T-helper 2 cell treated with Interferon-gamma antibody and Interleukin-4, amounts not matched to agents 5 μg/mL and 100 μg/mL, for 36 hours (primary cell): ENCODE measurements around the gene ME3.

ENCODE experiments used
- DNase-seq: peaks from one replicate; pipeline ENCODE4 v3.0.0; 2021; ENCODE audit warnings: low spot score
- H3K27ac Mint-ChIP-seq: one replicate; pipeline ENCODE4 v1.8.0; 2021; ENCODE audit warnings: mild to moderate bottlenecking, mixed read lengths
- H3K27me3 Mint-ChIP-seq: one replicate; pipeline ENCODE4 v1.8.0; 2021; ENCODE audit warnings: low read depth, mixed read lengths
- H3K36me3 Mint-ChIP-seq: one replicate; pipeline ENCODE4 v1.8.0; 2021; ENCODE audit warnings: low read depth, mixed read lengths
- H3K4me1 Mint-ChIP-seq: one replicate; pipeline ENCODE4 v1.8.0; 2021; ENCODE audit warnings: low read depth, mixed read lengths
- H3K4me3 Mint-ChIP-seq: one replicate; pipeline ENCODE4 v1.8.0; 2022; ENCODE audit warnings: mild to moderate bottlenecking, moderate library complexity, mixed read lengths
- H3K9me3 Mint-ChIP-seq: one replicate; pipeline ENCODE4 v1.8.0; 2021; ENCODE audit warnings: mixed read lengths

ME3 gene

DNA sequence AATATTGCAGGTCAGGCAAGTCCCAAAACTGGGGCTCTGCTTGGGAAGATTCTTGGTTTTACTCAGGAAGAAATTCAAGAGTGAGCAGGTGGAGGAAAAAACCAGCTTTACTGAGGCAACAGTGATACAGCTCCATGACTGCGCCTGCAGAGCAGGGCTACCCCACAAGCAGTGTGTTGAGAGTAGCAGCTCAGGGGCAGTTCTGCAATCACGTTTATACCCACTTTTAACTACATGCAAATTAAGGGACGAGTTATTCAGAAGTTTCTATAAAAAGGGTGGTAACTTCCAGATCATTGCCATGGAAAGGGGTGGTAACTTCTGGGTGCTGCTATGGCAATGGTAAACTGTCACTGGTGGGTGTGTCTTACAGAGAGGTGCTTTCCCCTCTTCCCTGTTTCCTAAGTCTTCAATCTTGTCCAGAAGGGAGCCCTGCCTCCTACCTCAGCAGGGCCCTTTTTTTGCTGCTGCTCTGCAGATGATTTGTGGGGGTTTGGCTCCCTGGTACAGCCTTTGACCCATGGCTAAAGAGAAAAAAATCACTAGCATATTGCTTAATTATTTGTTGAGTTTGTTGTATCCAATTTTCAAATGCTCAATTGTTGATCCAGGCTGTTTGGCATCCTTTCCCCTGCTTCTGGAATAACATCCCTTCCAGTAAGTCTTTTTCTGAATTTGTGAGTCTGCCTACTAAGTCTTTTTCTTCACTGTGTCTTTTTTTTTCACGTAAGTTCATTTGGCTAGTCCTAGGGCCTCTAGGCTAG, 30.0 kb upstream of the ME3 start:
- Mint-ChIP-seq H3K9me3 (no peaks in the 10 kb centered on the region), H3K27ac (no peak overlapping the region), H3K36me3 (no peaks in the 10 kb centered on the region), H3K27me3 (peaks cover 5% of the 10 kb centered on the region), H3K4me1 (no peaks in the 10 kb centered on the region), H3K4me3 (no peak overlapping the region)
- DNase-seq: no peak

DNA sequence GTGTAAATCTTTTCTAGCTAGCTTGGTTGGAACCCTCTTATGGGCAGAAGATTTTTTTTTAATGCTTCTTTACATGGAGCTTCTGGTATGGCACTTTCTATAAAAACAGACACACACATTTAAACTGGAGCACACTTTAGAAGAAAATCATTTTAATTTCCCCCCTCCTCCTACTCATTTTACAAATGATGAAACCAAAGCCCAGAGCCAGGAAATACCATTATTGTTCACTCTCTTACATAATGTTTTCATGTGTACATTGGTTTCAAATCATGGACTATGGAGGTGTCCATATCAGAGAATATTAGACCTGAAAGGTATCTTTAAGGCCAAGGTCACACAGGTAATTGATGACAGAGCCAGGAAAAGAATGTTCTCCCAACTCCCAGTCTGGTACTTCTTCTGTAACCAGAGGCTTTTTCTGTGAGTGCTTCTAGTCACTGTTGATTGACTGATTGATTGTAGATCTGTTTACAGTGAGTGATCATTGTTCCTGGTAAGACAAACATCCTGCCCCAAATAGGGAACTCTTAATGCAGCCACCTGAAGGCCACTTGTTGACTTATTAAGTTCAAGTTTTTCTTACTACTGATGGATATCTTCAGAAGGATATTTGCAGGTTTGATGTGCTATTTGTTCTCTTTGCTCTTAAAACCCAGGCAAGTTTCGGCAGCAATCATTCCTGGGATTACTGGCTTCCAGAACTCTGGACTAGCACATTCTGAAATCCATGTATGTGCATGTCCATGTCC, 26.8 kb upstream of the ME3 start:
- Mint-ChIP-seq H3K4me3 (no peak overlapping the region), H3K9me3 (no peaks in the 10 kb centered on the region), H3K4me1 (no peaks in the 10 kb centered on the region), H3K27ac (no peak overlapping the region), H3K27me3 (peaks cover 2% of the 10 kb centered on the region), H3K36me3 (no peaks in the 10 kb centered on the region)
- DNase-seq: no peak

DNA sequence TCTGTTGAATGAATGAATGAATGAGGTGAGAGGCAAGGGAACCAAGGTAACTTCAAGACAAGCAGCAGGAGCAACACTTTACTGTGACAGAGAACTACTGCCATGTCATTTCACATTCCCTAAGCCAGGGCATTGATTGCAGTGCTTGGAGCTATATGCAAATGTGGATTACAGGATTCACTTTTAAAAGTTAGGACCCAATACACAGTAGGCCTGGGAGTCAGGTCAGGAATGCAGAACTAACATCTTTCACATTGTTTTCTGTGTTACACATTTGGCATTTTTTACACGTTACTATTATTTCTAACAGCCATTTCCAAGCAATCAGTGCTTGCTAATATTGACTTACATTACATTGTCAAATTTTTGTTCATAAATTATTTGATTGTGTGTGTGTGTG, 26.2 kb upstream of the ME3 start:
- H3K36me3 Mint-ChIP-seq: no peaks in the 10 kb centered on the region
- H3K27me3 Mint-ChIP-seq: peaks cover 2% of the 10 kb centered on the region
- no peaks in the 10 kb centered on the region for H3K4me1 Mint-ChIP-seq
- DNase-seq: no peak
- no peak overlapping the region for H3K27ac Mint-ChIP-seq
- H3K4me3 Mint-ChIP-seq: no peak overlapping the region
- H3K9me3 Mint-ChIP-seq: no peaks in the 10 kb centered on the region

DNA sequence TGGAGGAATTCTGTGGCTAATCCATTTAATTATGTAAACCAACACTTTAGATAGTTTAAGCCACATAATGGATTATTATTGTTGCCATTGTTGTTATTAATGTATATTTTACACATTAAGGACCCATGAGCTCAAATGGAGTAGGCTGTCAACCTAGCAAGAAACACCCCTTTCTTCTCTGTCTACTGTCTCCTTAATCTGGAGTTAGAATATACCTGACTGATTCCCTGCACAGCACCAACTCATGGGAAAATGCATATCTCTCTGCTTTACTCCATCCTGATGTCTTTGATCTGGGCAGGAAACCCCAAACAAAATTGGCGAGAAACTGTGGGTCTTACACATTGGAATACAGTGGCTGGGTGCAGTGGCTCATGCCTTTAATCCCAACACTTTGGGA, 24.0 kb upstream of the ME3 start:
- H3K27ac Mint-ChIP-seq: no peak overlapping the region
- H3K27me3 Mint-ChIP-seq: peaks cover 2% of the 10 kb centered on the region
- H3K4me3 Mint-ChIP-seq: no peak overlapping the region
- no peaks in the 10 kb centered on the region for H3K36me3 Mint-ChIP-seq
- H3K4me1 Mint-ChIP-seq: no peaks in the 10 kb centered on the region
- DNase-seq: no peak
- H3K9me3 Mint-ChIP-seq: no peaks in the 10 kb centered on the region

DNA sequence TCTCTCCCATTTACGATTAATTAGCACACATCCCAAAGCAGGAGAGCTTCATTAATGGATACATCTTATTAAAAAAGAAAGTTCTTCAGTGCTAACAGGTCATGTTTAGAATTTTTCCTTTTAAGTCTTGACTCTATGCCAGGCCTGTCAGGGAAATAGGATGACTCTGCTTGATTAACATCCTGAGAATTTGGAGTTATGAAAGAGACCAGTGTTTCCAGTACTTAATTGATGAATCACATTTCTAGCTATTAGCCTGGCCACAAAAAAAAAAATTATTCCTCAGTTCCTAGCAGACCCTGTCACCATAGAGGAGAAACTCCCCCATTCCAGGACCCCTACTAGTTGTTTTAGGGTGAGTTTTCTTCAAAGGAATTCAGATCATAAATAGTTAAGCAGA, 23.6 kb upstream of the ME3 start:
- no peaks in the 10 kb centered on the region for H3K9me3 Mint-ChIP-seq
- H3K27ac Mint-ChIP-seq: no peak overlapping the region
- peaks cover 2% of the 10 kb centered on the region for H3K27me3 Mint-ChIP-seq
- no peak for DNase-seq
- H3K36me3 Mint-ChIP-seq: no peaks in the 10 kb centered on the region
- no peaks in the 10 kb centered on the region for H3K4me1 Mint-ChIP-seq
- no peak overlapping the region for H3K4me3 Mint-ChIP-seq

DNA sequence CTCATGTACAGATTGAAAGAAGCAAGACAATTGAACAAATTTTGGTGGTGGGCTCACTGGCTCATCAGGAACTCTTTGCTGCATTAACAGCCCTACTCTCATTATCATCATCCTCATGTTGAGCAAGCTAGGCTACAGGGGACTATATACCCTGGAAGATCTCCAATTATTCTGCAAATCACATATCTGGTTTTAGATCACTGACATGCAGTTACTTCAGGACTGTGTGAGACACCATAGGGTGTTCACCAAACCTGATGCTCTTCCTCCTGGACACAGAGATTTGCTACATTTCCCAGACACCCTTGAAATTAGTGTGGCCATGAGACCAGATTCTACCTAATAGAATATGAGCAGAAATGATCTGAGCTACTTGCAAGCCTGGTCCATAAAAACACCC, 23.0 kb upstream of the ME3 start:
- Mint-ChIP-seq H3K27me3 (peaks cover under 1% of the 10 kb centered on the region), H3K4me1 (no peaks in the 10 kb centered on the region), H3K4me3 (no peak overlapping the region), H3K27ac (no peak overlapping the region), H3K36me3 (no peaks in the 10 kb centered on the region), H3K9me3 (no peaks in the 10 kb centered on the region)
- DNase-seq: no peak

DNA sequence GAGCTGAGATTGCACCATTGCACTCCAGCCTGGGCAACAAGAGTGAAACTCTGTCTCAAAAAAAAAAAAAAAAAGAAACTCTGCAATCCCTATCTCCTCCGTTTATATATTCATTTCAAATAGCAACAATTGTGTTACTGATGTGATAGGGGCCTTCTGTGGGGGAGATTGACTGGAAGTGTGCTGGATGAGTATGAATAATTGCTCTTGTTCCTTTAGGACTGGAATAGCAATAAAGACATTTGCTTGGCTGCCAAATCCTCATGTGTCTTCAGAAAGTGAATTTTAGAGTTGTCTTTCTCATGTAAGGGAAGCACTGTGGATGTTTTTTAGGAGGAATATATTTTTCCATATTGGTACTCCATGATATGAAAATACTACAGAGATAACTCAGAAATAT, 21.1 kb upstream of the ME3 start:
- Mint-ChIP-seq H3K36me3 (no peaks in the 10 kb centered on the region), H3K27ac (no peak overlapping the region), H3K4me1 (peaks cover under 1% of the 10 kb centered on the region), H3K4me3 (no peak overlapping the region), H3K9me3 (no peaks in the 10 kb centered on the region), H3K27me3 (no peaks in the 10 kb centered on the region)
- DNase-seq: no peak

DNA sequence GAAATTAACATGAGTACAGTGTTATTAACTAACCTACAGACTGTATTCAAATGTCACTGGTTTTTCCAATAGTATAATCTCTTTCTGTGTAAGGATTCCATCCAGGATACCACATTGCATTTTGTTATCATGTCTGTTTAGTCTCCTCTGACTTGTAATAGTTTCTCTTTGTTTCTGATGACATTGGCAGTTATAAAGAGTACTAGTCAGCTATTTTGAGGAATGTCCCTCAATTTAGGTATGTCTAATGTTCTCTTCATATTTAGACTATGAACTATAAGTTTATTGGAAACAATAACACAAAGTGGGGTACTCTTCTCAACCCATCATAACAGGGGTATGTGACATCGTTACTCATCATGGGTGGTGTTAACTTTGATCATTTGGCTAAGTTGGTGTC, 20.3 kb upstream of the ME3 start:
- DNase-seq: no peak
- Mint-ChIP-seq H3K27ac (no peak overlapping the region), H3K36me3 (no peaks in the 10 kb centered on the region), H3K4me3 (no peak overlapping the region), H3K27me3 (no peaks in the 10 kb centered on the region), H3K4me1 (peaks cover 4% of the 10 kb centered on the region), H3K9me3 (no peaks in the 10 kb centered on the region)

DNA sequence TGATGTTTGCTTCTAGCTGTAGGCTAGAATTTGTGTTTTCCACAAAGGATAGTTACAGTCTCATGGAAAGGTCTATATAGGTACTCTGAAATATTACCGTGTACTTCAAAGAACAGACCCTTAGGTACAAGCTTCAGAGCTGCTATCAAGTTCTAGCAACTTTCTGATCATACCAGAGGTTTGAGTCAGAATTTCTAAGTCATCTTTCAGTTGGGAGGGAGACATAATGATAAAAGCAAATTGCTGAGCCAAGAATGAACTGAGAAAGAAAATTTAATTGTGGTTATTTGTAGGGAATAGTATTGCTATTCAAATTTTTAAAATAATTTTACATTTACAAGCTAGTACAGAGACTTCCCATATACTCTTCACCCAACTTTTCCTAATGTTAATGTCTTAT, 19.9 kb upstream of the ME3 start:
- DNase-seq: no peak
- no peaks in the 10 kb centered on the region for H3K9me3 Mint-ChIP-seq
- no peaks in the 10 kb centered on the region for H3K36me3 Mint-ChIP-seq
- no peak overlapping the region for H3K4me3 Mint-ChIP-seq
- no peak overlapping the region for H3K27ac Mint-ChIP-seq
- H3K4me1 Mint-ChIP-seq: peaks cover 4% of the 10 kb centered on the region
- H3K27me3 Mint-ChIP-seq: no peaks in the 10 kb centered on the region

DNA sequence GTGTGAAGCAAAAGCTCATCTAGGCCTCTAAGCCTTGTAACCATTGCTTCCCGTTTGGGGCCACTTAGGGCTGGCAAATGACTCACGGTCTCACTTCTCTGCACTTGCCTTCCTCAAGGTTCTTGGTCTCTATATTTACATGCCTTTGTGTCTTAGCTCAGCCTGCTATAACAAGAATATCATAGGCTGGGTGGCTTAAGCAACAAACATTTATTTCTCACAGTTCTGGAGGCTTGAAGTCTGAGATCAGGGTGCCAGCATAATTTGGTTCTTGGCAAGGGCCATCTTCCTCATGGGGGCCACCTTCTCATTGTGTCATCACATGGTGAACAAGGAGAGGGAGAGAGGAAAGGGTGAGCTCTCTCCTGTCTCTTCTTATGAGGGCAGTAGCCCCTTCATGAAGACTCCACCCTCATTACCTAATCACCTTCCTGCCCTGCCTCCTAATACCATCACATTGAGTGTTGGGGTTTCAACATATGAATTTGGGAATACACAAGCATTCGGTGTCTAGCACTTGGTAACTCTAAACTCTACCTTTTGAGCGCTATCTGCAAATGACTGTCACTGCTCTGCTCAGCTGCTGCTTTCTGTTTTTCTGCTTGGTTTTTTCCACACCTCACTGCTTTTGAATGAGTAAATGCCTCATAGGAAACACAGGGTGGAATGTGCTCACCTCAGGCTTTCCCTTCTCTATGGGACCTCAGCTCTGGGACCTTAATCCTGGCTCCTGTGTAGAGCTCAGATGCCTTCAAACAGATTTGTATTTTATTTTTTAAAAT, 16.2 kb upstream of the ME3 start:
- H3K27me3 Mint-ChIP-seq: no peaks in the 10 kb centered on the region
- peaks cover 4% of the 10 kb centered on the region for H3K4me1 Mint-ChIP-seq
- no peaks in the 10 kb centered on the region for H3K9me3 Mint-ChIP-seq
- H3K4me3 Mint-ChIP-seq: peak overlapping the region; percentile 41
- no peaks in the 10 kb centered on the region for H3K36me3 Mint-ChIP-seq
- peak; percentile 47 for DNase-seq
- peak overlapping the region; percentile 74 for H3K27ac Mint-ChIP-seq

DNA sequence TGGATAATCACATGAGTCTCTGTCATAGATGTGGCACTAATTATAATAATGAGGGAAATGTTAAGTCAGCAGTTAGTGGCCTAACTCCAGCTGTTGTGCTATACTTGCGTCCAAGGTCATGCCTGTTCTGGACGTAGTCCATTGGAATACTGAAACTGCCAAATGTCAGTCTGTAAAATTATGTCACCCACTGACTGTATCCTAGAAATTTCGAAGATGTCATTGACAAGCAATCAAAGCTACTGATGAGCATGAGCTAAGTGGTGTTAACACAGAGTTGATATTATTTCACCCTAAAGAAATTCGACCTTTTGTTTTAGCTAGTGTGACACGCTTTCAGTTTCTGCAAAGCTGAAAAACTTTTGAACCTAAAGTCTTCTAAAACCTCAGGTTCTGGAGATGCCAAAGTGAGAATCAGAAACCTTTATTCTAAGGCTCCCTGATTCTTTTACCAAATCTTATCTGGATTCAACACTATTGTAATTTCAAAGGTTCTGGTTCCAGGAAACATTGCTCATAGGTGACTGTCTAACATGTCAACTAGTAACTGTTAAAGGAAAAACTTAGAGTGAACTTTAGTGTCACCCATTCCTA, 14.9 kb upstream of the ME3 start:
- peaks cover 4% of the 10 kb centered on the region for H3K4me1 Mint-ChIP-seq
- H3K4me3 Mint-ChIP-seq: no peak overlapping the region
- no peaks in the 10 kb centered on the region for H3K36me3 Mint-ChIP-seq
- no peaks in the 10 kb centered on the region for H3K27me3 Mint-ChIP-seq
- H3K27ac Mint-ChIP-seq: no peak overlapping the region
- H3K9me3 Mint-ChIP-seq: no peaks in the 10 kb centered on the region
- no peak for DNase-seq

DNA sequence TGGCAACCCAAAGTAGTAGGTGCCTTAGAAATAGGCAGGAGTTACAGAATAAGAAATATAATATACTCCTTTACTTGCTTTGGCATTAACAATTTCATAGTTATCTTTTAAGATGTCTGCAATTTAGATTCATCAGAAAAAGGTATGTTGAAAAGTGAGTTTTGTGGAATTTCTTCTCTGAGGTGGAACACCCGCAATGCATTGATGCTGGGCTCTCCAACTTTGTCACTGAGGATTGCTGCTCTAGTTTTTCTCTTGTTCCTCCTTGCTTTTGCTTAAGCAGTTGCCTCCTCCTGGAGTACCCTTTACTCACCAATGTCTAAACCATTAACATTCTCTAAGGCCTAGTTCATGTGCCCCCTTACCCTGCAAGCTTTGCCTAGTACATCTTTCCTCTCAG, 14.1 kb upstream of the ME3 start:
- Mint-ChIP-seq H3K4me3 (no peak overlapping the region), H3K9me3 (no peaks in the 10 kb centered on the region), H3K36me3 (no peaks in the 10 kb centered on the region), H3K27ac (no peak overlapping the region), H3K4me1 (peaks cover 4% of the 10 kb centered on the region), H3K27me3 (no peaks in the 10 kb centered on the region)
- no peak for DNase-seq

DNA sequence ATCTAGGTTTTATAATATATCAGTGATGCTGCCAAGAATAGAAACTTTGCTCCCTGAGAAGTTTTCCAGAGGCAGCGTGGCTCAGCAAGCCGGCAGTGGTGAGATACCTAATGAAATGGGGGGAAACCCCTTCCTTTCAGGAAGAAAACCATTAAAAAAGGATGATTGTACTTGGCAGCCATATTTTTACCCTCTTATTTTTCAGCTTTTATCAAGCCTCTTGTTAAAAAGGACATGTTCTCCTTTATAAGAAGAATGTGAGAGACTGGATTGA, 9.0 kb upstream of the ME3 start:
- no peak overlapping the region for H3K27ac Mint-ChIP-seq
- no peaks in the 10 kb centered on the region for H3K27me3 Mint-ChIP-seq
- no peak for DNase-seq
- H3K4me1 Mint-ChIP-seq: no peaks in the 10 kb centered on the region
- no peak overlapping the region for H3K4me3 Mint-ChIP-seq
- H3K9me3 Mint-ChIP-seq: no peaks in the 10 kb centered on the region
- H3K36me3 Mint-ChIP-seq: no peaks in the 10 kb centered on the region
